NCI-H1417 (cell line): Measurements from ENCODE around the gene TDRD3.

Experiments used
- DNase-seq, 3 experiments: peaks; one replicate each; lab custom pipeline; 2025; lab: John Stamatoyannopoulos, UW

Gene TDRD3

GRCh38 chr13:60575142-60575541 is 178.1 kb downstream of the TDRD3 start:
- DNase-seq, result peak in 2 of 3 experiments; percentile 22 to 71

DNA sequence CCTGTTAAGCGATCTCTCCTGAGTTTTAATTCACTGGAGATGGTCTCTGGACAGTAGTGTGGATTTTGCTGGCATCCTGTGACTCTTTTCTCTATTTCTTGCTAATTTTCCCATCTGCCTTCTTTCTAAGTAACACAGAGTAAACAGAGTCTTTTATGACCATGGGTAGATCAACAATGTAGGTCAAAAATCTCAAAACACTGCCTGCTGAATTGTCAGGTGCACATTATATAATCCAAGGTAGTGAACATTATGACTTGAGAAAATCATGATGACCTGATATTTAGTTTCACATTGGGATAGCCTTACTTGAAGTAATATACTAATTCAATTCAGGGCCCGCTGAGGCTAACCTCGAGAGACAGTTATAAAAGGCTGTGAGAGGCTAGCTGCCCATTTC is 180.7 kb downstream of the TDRD3 start:
- DNase-seq, result no peak

DNA sequence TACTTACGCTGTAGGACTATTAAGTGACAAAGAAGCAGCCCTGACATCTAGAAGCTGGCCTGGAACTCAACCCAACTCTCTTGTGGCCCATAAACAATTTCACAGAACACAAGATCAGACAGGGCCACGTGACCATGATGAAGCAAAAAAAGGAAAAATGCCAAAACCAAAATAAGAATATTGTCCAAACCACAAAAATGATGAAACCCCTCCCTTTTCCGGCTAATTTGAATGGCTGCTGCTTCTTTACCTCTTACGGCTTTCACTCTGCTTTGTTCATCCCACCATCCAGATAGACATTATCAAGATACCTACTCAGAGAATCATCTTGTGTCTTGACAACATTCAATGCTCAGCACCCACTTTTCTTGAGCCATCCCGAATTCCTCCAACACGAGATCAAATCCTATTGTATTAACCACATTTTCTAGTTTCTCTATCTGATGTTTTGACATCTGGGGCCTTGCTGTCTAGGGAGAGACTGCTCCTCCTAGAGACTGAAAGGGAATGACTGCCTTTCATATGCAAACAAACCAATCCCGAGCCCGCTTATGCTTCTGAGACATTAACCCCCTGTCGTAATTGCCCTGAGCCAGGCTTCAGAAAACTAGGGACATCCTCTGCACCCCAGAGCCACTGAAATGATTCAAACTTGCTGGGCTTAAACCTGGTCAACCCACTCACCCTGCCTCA is 186.3 kb downstream of the TDRD3 start:
- DNase-seq, result no peak

- DNase-seq, result no peak
These were observed 187.1 kb downstream of the TDRD3 start for GRCh38 chr13:60583911-60584753.

GRCh38 chr13:60584976-60585375 is 188.0 kb downstream of the TDRD3 start:
- DNase-seq, result no peak

DNA sequence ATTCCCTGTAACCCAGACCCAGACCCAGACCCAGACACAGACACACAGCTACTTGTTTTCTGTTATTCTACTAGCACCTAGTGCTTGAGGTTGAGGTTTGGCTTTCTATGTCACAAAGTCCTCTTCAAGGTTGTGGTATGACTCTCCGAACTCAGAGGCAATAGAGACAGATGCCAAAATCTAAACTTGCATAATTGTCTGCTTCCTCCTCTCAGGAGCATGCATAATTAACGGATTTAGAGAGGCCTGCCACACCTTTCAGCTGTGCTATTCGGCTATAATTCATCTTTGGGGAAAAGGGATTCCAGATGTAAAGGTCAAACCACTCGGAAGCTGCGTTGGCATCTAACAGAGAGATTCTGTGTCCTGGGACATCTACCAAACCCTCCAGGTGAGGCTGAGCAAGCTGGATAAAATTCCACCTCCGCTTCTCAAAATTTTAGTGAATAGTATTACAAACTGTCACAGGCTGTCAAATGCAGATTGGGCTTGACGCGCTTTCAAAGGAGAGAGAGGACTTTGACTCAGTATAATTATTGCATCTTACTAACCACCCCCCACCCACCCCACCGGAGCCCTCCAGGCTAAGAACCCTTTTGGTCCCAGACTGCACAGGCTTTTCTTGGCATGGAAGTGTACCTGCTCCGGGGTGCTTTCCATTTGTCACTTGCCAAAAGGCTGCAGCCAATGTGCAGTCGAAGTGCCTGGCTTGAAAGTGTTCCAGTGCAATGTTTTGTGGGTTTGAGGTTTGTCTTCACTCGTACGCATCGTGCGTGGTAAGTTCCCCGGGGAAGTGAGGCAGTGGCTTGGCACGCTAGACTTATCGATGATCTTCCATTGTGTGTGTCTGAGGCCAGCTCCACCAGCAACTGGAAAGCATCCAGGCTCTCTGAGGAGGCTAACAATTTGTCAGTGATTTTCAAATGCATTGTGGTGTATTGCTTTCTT is 194.1 kb downstream of the TDRD3 start:
- no peak for DNase-seq

- no peak for DNase-seq
These were observed 206.0 kb downstream of the TDRD3 start for GRCh38 chr13:60603049-60603448.

GRCh38 chr13:60604058-60604457 is 207.0 kb downstream of the TDRD3 start:
- no peak for DNase-seq

- no peak for DNase-seq
These were observed 211.9 kb downstream of the TDRD3 start for GRCh38 chr13:60608954-60609353.

- DNase-seq, result no peak
These were observed 214.5 kb downstream of the TDRD3 start for GRCh38 chr13:60611523-60611922.

DNA sequence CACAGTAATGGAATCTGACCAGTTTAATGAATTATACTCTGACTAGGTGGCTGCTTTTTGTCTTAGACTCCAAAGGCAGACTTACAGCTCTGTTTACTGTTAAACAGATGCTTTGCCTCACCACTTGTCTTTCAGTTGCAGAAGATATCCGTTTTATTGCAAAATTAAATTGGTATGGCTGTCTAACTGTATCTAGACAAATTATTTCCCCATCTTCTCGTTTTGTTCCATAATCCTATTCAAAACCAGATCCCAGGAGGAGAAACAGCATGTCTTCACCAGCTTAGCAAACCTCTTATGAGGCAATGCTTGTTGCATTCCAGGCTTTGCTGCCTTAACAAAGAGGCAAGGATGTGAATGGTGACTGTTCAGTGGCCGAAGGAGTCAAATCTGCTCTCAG is 215.6 kb downstream of the TDRD3 start:
- no peak for DNase-seq

DNA sequence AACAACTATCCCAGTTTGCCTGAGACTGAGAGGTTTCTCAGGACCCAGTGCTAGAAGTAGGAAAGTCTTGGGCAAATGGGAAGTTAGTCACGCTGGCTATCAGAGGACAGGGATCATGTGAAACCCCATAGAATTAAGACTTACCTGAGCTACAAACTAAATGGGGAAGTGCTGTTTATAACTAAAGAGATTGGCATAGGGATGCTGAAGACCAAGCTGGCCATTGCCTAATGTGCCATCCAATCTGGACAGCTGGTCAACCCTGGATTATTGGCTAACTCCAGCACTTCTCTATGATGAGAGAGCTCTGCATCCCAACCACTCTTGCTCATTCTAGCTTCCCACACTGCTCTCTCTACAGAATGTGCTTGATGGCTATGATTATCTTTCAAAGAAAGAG is 216.1 kb downstream of the TDRD3 start:
- no peak for DNase-seq

DNA sequence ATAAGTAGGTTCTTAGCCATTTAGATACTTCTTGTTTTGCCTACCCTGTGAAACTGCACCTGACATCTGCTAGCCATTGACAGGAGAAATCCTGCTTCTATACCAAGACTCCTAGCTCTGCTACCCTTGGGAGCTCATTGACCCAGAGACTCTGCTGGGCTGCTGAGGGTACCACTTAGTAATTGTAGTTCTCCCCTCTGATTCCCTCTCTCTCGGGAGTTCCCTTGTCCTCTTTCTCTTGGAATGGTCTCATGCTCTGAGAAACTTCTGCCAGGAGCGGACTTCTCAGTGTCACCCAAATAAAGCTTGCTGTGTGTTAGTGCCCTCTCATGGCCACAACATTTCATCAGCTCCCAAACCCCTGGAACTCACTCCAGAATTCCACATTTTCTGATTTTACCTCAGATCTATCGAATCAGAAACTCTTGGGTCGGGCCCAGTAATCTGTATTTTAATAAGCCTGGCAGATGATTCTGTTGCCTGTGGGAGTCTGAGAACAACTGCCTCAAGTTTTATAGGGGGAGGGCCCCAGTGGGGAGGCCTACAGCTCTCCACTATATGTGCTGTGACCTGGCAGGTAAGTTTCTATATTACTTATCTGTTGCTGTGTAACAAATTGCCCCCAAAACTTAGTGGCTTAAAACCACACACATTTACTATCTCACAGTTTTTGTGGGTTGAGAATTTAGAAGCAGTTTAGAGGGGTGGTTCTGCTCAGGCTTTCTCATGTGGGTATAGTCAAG is 221.1 kb downstream of the TDRD3 start:
- peak in 1 of 3 experiments; percentile 51 for DNase-seq

- no peak for DNase-seq
These were observed 222.4 kb downstream of the TDRD3 start for GRCh38 chr13:60619461-60619860.

GRCh38 chr13:60620611-60621395 is 223.8 kb downstream of the TDRD3 start:
- DNase-seq, result peak in 1 of 3 experiments; percentile 51

- DNase-seq, result no peak
These were observed 226.1 kb downstream of the TDRD3 start for GRCh38 chr13:60623151-60623550.
